ENCODE results near the gene HOXA7.

Gene HOXA7

DNA sequence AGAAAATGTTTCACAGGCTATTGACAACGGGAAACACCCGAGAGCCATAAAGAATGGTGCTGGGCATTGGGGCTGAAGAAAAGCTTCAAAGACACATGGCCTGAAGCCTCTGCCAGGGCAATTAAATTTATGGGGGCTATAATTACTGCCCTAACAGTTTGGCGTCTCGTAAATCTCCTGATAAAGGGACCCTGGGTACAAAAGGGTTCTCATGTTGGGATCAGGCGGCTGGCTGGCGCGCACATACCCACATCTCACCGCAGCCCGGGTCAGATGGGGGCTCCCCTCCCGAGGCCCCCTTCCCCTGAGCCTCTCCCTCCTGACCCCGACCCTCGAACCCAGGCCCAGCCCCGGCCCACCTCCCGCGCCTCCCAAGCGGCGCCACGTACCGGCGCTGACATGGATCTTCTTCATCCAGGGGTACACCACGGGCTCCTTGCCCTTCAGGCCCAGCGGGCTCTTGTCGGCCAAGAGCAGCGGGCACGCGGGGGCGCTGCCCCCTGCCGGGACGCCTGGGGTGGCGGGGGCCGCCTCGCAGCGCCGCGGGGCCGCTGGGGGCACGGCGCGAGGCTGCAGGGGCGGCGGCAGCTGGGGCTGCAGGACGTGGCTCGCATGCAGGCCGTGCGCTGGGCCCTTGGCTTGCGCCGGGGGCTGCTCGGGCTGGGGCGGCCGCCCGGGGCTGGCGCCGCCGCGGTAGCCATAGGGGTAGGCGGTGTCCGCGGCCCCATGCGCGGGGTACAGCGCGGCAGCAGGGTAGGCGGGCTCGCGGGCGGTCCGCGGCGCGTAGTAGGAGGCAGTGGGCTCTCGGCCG is 26.5 kb downstream of the HOXA7 start:
- TF ChIP-seq CTCF (conservative IDR thresholded peaks at IDR 0.05; ENCODE audit: low read depth, low read length) = no peak
- no peak overlapping the region for H3K4me3 ChIP-seq (ENCODE audit: low read depth, low read length)
- no peak for DNase-seq (ENCODE audit: low read depth)

DNA sequence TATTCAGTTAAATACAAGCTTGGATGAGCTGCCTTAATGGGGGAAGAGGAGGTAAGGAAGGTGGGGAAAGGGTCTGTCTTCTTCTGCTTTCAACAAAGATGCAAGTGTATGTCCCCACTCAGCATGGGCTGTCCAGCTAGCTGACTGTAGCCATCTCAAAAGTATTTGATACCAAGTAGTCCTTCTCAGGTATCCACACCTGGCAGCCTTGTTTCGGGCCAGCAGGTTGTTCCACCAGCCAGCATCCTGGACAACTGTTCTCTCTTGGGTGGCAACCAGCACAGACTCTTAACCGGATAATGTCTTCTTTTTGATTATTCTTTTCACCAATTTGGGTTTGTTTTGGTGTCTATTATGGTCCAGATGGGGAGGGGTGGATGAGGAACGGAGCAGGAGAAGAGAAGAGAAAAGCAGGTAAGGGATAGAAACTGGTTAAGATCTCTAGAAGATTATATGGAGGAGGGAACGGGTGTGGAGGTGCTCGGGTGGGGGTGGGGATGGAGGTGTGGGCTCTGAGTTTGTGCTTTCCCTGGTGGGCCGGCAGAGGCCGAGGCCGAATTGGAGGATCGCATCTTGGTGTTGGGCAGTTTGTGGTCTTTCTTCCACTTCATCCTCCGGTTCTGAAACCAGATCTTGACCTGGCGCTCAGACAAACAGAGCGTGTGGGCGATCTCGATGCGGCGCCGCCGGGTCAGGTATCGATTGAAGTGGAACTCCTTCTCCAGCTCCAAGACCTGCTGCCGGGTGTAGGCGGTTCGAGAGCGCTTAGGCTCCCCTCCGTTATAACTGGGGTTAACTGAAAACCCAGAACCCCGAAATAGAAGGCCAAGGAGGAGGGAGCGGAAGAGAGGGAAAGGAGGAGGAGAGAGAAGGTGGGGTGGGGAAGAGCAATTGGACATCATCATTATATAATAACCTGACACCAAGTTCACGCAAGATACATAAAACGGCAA is 27.4 kb downstream of the HOXA7 start:
- no peak overlapping the region for H3K4me3 ChIP-seq (ENCODE audit: low read depth, low read length)
- TF ChIP-seq CTCF (conservative IDR thresholded peaks at IDR 0.05; ENCODE audit: low read depth, low read length) = no peak
- no peak for DNase-seq (ENCODE audit: low read depth)

GRCh38 chr7:27128034-27128433 is 28.4 kb downstream of the HOXA7 start:
- no peak for DNase-seq (ENCODE audit: low read depth)
- H3K4me3 ChIP-seq (ENCODE audit: low read depth, low read length) = no peak overlapping the region
- no peak for TF ChIP-seq CTCF (conservative IDR thresholded peaks at IDR 0.05; ENCODE audit: low read depth, low read length)

DNA sequence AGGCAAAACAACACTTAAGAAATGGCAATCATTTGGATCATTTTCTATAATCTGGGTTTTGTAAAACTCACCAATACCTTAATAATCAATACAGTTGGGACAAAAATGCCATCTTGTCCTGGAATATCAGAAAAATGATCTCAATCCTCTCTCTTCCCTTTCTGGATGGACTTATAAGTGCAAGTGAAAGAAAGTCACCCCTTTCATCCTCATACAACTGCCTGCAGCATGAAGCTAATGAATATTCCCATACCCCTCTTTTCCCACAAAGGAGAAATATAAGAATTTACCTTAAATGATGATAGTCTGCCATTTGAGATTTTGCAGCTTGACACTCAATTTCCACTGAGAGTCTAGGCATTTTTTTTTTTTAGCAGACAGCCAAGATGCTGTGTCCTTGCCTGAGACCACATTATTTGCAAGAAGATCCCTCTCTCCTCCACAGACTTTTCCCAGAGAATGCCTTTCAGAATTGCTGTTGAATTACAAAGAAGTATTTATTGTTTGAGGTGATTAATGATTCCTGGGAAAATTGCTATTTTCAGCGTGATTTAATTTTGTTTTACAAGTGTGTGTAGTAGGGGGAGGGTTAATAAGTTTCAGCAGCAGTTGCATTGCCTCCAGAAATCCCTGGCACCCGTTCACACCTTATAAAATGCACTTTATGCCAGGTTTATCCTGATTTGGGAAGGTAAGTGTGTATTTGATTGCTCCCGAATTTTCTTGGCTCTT is 29.7 kb downstream of the HOXA7 start:
- DNase-seq (ENCODE audit: low read depth) = no peak
- TF ChIP-seq CTCF (conservative IDR thresholded peaks at IDR 0.05; ENCODE audit: low read depth, low read length) = no peak
- H3K4me3 ChIP-seq (ENCODE audit: low read depth, low read length) = no peak overlapping the region

DNA sequence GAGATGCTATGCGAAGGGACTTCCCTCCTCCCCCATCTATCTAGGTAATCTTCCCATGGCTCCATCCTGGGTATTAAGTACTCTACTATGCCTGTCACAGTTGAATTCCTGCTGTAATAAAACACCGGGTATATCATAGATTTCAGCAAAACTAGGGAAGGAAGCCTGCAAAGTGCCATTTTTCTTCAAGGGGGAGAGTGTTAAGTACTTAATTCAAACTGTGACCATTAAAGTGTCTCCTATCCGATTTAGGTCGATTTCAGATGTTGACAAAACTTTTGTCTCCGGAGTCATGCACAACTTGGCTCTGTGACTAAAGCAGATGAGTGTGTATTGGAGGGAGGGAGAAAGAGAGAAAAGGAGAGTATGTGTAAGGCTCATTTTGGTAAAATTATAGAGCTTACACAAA is 30.5 kb downstream of the HOXA7 start:
- DNase-seq (ENCODE audit: low read depth) = no peak
- TF ChIP-seq CTCF (conservative IDR thresholded peaks at IDR 0.05; ENCODE audit: low read depth, low read length) = no peak
- H3K4me3 ChIP-seq (ENCODE audit: low read depth, low read length) = no peak overlapping the region

- no peak for DNase-seq (ENCODE audit: low read depth)
- TF ChIP-seq CTCF (conservative IDR thresholded peaks at IDR 0.05; ENCODE audit: low read depth, low read length) = no peak
- no peak overlapping the region for H3K4me3 ChIP-seq (ENCODE audit: low read depth, low read length)
Observed at GRCh38 chr7:27124902-27125689, 31.4 kb downstream of the HOXA7 start.

Data from choroid plexus epithelial cell (primary cell).